Measurements from ENCODE around the gene ARID1A.

- no peak for TF ChIP-seq CTCF (IDR thresholded peaks at IDR 0.05; ENCODE audit: insufficient read depth, low read length, poor library complexity, severe bottlenecking)
- no peak for TF ChIP-seq EZH2phosphoT487 (conservative IDR thresholded peaks at IDR 0.05; ENCODE audit: low read length)
Observed at GRCh38 chr1:26692211-26692792, 3.5 kb upstream of the ARID1A start.
